AG09309 (cell line): ENCODE data around the gene TRIP13.

Experiments
- DNase-seq: peaks from one replicate; pipeline ENCODE4 v3.0.0-alpha.2; 2010; ENCODE audit warnings: low read depth
- H3K4me3 ChIP-seq: 2 replicates; pipeline ENCODE4 v1.5.1; 2011; ENCODE audit warnings: mild to moderate bottlenecking, low read depth, low read length, moderate library complexity; ENCODE audit not compliant: control insufficient read depth
- TF ChIP-seq, protein P1 (sequence below): IDR thresholded peaks from 2 replicates; pipeline ENCODE4 v1.5.1; 2011; ENCODE audit warnings: mild to moderate bottlenecking, low read depth, low read length, inconsistent platforms; ENCODE audit not compliant: insufficient read depth, control insufficient read depth; ENCODE audit errors: missing control alignments

TRIP13 gene

GRCh38 chr5:956941-957747, 64.5 kb downstream of the TRIP13 start:
- DNase-seq = peak; percentile 78
- H3K4me3 ChIP-seq = no peak overlapping the region; the same call in 1 of the 2 replicates
- TF ChIP-seq, protein P1, sequence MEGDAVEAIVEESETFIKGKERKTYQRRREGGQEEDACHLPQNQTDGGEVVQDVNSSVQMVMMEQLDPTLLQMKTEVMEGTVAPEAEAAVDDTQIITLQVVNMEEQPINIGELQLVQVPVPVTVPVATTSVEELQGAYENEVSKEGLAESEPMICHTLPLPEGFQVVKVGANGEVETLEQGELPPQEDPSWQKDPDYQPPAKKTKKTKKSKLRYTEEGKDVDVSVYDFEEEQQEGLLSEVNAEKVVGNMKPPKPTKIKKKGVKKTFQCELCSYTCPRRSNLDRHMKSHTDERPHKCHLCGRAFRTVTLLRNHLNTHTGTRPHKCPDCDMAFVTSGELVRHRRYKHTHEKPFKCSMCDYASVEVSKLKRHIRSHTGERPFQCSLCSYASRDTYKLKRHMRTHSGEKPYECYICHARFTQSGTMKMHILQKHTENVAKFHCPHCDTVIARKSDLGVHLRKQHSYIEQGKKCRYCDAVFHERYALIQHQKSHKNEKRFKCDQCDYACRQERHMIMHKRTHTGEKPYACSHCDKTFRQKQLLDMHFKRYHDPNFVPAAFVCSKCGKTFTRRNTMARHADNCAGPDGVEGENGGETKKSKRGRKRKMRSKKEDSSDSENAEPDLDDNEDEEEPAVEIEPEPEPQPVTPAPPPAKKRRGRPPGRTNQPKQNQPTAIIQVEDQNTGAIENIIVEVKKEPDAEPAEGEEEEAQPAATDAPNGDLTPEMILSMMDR = peak; percentile 50

DNA sequence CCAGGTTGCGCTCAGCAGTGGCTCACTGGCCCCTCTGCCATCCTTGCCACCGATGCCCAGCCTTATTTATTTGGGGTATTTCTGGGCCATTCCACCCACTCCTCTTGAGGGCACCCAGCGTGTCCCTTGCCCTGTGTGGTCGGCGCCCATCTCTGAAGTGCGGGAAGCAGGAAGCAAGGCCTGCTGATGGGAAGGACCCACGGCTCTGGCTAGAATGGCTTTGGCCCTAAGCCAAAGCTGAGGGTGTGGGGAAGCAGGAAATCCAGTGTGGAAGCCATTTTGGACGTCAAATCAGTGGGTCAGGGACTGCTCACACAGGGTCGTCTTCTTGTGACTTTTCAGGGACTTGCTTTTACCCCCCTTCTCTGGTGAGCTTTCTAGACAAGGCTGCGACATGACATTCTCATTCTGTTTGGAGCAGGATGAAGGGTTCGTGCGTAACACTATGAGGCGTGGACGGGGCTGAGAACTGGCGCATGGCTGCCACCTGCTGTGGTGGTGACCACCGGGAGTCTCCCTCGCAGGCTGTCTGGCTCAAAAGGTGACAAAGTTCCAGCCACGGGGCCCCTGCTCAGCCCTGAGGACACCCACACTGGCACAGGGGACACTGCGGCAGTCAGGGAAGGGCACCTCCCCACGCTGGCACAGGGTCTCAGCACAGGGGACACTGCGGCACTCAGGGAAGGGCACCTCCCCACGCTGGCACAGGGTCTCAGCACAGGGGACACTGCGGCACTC, 65.2 kb downstream of the TRIP13 start:
- H3K4me3 ChIP-seq = no peak overlapping the region
- no peak for DNase-seq
- TF ChIP-seq, protein P1 = no peak

DNA sequence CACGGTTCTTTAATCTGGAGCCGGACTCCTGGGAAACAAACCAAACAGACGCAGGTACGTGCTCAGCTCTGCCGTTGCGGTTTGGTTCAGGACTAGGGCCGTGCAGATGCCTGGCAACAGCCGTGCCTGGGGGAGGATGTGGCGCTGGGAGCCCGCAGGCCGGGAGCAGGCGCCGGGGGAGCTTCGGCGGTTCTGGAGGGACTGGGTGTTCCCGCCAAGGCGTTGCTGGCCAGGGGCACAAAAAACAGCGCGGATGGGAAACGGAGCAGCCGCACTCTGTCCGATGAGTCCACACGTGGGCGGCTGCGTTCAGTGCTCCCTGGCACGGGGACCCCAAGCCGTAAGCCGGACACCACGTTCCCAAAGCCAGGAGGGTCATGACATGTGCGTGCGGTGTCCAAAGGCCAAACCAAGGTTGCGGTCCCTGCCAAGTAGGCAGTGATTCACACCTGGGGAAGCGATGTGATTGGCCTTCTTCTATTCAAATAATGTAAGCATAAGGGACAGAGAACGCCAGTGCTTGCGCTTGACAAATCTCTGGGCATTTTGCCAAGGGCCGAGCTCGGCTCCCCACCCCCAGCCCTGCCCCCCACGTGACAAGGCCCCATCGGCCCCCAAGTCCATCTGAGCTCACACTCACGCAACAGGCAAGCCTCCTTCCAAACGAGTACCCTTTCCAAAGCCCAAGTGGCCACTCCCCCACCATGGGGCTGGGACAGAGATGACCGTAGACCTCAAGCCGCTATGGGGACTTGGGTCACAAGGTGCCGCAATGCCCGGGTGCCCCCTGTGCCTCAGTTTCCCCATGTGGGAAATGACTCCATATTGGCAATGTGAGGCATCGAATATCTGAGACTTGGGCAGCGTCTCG, 66.3 kb downstream of the TRIP13 start:
- TF ChIP-seq, protein P1 = no peak
- no peak overlapping the region for H3K4me3 ChIP-seq
- DNase-seq = no peak

DNA sequence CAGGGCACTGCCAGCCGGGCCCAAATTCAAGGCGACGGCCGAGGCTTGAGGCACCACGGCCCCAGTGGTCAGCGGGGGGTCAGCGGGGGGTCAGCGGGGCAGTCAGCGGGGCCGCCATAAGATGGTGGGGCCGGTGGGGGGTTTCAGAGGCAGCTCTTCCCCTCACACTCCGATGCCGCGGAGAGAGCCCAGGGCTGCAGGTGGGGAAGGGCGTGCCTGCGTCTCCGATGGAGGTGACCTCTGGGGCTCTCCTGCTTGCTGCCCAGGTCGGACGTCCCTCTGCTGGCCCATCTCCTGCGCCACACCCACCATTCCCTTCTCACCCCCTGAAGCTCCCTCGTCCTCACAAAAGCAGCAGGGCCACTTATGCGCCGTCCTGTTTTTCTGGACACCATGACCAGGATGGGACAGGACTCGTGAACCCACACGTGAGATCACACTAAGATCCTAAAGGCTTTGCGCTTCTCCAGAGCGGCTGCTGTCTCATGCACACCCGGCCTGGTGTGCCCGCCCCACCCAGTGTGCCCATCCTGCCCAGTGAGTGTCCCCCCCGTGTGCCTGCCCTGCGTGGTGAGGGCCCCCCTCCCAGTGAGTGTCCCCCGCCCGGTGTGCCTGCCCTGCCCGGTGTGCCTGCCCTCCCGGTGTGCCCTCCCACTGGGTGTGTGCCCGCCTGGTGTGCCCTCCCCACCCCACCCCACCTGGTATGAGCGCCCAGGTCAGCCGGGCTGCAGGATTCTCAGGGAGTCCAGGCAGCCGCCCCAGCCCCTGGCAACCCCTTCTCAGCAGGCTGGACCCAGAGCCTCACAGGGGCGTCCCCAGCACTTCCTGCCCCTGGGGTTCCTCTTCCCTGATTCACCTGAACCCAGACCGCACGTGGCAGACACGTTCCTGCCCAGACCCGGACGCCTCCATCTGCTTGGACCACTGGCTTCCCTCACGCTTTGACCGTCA, 67.2 kb downstream of the TRIP13 start:
- H3K4me3 ChIP-seq = no peak overlapping the region
- no peak for DNase-seq
- TF ChIP-seq, protein P1 = no peak

GRCh38 chr5:960551-960950, 67.9 kb downstream of the TRIP13 start:
- no peak for DNase-seq
- no peak overlapping the region for H3K4me3 ChIP-seq
- TF ChIP-seq, protein P1 = no peak
